Lung (tissue), 12 donors: ENCODE results near the gene FAM81A. TPM values are rescaled to one million over a fixed set of nuclear protein-coding genes. Genes with fewer than 3 reads are reported as not detected.
A peak's percentile ranks its signal among the peaks of the same experiment; 100 is the strongest.

ENCODE experiments used
- ATAC-seq: fragments of 200-7000 bp; cut with Tn5 transposase; one replicate; pipeline ENCODE4 v1.9.1; 2020; ENCODE audit warnings: moderate number of reproducible peaks; ENCODE audit not compliant: insufficient read depth, low FRiP score
- DNase-seq, 3 donors: peaks; one replicate each; pipeline ENCODE4 v3.0.0-alpha.2; 2013 to 2017
- H3K27ac ChIP-seq, 2 donors: one replicate each; pipeline ENCODE4 v1.5.1; 2013; ENCODE audit warnings: mild to moderate bottlenecking in 2 of 2, moderate library complexity in 2 of 2, control low read depth in 1 of 2, inconsistent platforms in 1 of 2, low read depth in 1 of 2, low read length in 1 of 2
- H3K27me3 ChIP-seq, 3 donors: one replicate each; pipeline ENCODE4 v1.5.1; 2013; ENCODE audit warnings: low read length in 2 of 3; ENCODE audit not compliant: control insufficient read depth in 3 of 3, insufficient read depth in 3 of 3
- H3K36me3 ChIP-seq, 4 donors: one replicate each; pipeline ENCODE4 v1.5.1; 2013; ENCODE audit warnings: low read length in 4 of 4, mild to moderate bottlenecking in 1 of 4, moderate library complexity in 1 of 4; ENCODE audit not compliant: control insufficient read depth in 4 of 4, insufficient read depth in 4 of 4
- H3K4me1 ChIP-seq, 5 donors: one replicate each; pipeline ENCODE4 v1.5.1; 2013; ENCODE audit warnings: low read length in 5 of 5, mild to moderate bottlenecking in 2 of 5, moderate library complexity in 1 of 5; ENCODE audit not compliant: control insufficient read depth in 5 of 5, insufficient read depth in 5 of 5
- H3K4me3 ChIP-seq: one replicate; pipeline ENCODE4 v1.5.1; 2013; ENCODE audit warnings: mild to moderate bottlenecking, control low read depth, moderate library complexity
- H3K9ac ChIP-seq, 2 donors: one replicate each; pipeline ENCODE4 v1.5.1; 2013; ENCODE audit warnings: low read length in 2 of 2, control low read depth in 1 of 2; ENCODE audit not compliant: insufficient read depth in 1 of 2
- H3K9me3 ChIP-seq, 4 donors: one replicate each; pipeline ENCODE4 v1.5.1; 2013; ENCODE audit warnings: low read length in 3 of 4, mild to moderate bottlenecking in 1 of 4, moderate library complexity in 1 of 4; ENCODE audit not compliant: control insufficient read depth in 4 of 4, insufficient read depth in 3 of 4
- CTCF ChIP-seq: IDR thresholded peaks from 2 replicates; pipeline ENCODE4 v1.5.1; 2012; ENCODE audit warnings: mild to moderate bottlenecking; ENCODE audit errors: control extremely low read depth, extremely low read depth
- WGBS, 2 donors: extraction: QIAGEN DNeasy Blood & Tissue Kit; methylation state at CpG; one replicate each; pipeline ENCODE4 v1.1.7; 2013; 5-methylcytosine and 5-hydroxymethylcytosine counted together
- polyA plus RNA-seq, 2 donors: library from polyadenylated mRNA; stranded (reverse); fragments of 200-250 nt; gene quantifications; one replicate each; pipeline ENCODE4 v1.2.1, GENCODE V29; 2013
- total RNA-seq, 2 donors: library from RNA; depleted of rRNA in 1 of 2; stranded (reverse); fragments of >200 nt in 1 of 2; gene quantifications; one replicate each; pipeline ENCODE4 v1.2.1, GENCODE V29; 2014 to 2021
- donor health status: control.
- donor health status: control.
- donor health status: Bipolar disorder and iron deficiency.
- donor health status: healthy.
- donor health status: DM: yes; HTN: yes; CAD: no.

Gene FAM81A
- total and polyA plus RNA-seq, 4 donors, result 0.67 to 2.9 (median 1.7) TPM

DNA sequence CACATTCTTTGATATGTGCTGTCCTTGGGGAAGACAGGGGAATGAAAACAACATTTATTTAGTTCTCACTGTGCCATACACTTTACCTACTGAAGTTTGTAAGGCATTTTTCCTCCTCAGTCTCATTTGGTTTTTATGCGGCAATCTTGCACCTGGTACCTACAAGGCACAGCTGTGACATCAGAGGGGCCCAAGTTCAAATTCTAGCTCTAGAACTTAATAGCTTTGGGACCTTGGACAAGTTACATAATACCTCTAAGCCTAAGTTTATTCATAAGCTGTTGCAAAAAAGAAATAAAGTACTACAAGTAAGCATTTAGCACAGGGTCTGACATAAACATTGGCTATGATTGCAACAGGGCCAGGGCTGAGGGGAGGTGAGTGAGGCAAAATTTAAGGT is 5.6 kb upstream of the FAM81A start:
- Histone ChIP-seq H3K36me3 (no peaks in the 10 kb centered on the region), H3K9me3 (peaks cover 0 to 3% (median 0%) of the 10 kb centered on the region in 4 donors), H3K27ac (no peak overlapping the region), H3K4me3 (no peak overlapping the region), H3K27me3 (peaks cover 0 to 17% (median 11%) of the 10 kb centered on the region in 3 donors), H3K9ac (no peak overlapping the region), H3K4me1 (peaks cover 0 to 8% (median 0%) of the 10 kb centered on the region in 5 donors)
- ATAC-seq, result no peak
- no peak for DNase-seq
- 97 to 98% methylated on average over 1 of the region's 1 CpG for WGBS, 2 donors
- no peak for TF ChIP-seq CTCF

- Histone ChIP-seq H3K36me3 (no peaks in the 10 kb centered on the region), H3K4me1 (peaks cover 0 to 17% (median 0%) of the 10 kb centered on the region in 5 donors), H3K27me3 (peaks cover 0 to 20% (median 14%) of the 10 kb centered on the region in 3 donors), H3K27ac (no peak overlapping the region), H3K4me3 (no peak overlapping the region), H3K9me3 (no peaks in the 10 kb centered on the region), H3K9ac (no peak overlapping the region)
- DNase-seq, result no peak
- no peak for TF ChIP-seq CTCF
- ATAC-seq, result no peak
- 77 to 85% methylated on average over 4 of the region's 4 CpGs for WGBS, 2 donors
Observed at GRCh38 chr15:59434481-59434880, 3.5 kb upstream of the FAM81A start.

DNA sequence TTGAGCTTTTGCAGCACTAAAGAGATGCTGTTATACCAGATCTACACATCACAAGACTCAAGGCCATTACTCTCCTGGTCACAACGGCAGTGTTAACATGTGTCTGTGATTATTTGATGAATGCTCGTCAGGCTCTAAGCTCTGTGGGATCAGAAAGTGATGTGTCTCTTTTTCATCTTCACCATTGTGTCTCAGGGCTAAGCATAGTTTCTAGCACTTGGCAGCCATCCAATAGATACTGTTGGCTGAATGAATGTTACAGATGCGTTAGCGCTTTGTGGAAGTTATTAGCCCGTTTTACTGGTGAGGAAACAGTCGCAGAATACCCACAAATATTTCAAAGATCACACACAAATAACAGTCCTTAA is 1.2 kb upstream of the FAM81A start:
- Histone ChIP-seq H3K4me3 (no peak overlapping the region), H3K4me1 (peaks cover 0 to 17% (median 0%) of the 10 kb centered on the region in 5 donors), H3K27ac (no peak overlapping the region), H3K9ac (no peak overlapping the region), H3K27me3 (peaks cover 0 to 20% (median 14%) of the 10 kb centered on the region in 3 donors), H3K9me3 (no peaks in the 10 kb centered on the region), H3K36me3 (no peaks in the 10 kb centered on the region)
- peak in 2 of 3 donors; percentile 28 to 42 for DNase-seq
- TF ChIP-seq CTCF, result no peak
- WGBS, 2 donors, result 22 to 34% methylated on average over 6 of the region's 6 CpGs
- no peak for ATAC-seq
